HEK293 (cell line): Measurements from ENCODE around the gene DLX5.

Source experiments
- CTCF ChIA-PET: fragments of 350-600 bp; formaldehyde crosslinking; extraction: SDS; loops from one replicate; lab custom pipeline; 2021; ENCODE audit warnings: antibody characterized with exemption; lab: Yijun Ruan, JAX
- POLR2A ChIA-PET: fragments of 300-600 bp; formaldehyde crosslinking; extraction: SDS; loops from one replicate; lab custom pipeline; 2020; ENCODE audit warnings: antibody characterized with exemption, inconsistent platforms; lab: Yijun Ruan, JAX
- H3K27ac ChIP-seq: fragments of 200-500 bp; sonication (Bioruptor generic); 2 replicates; pipeline ENCODE4 v1.5.1; 2014; ENCODE audit warnings: low read depth, low read length, control low read depth, inconsistent platforms; ENCODE audit errors: extremely low read depth
- H3K36me3 ChIP-seq, 2 experiments: fragments of 200-500 bp in 1 of 2; sonication (Bioruptor generic) in 1 of 2; 1 replicate in 1 of 2; 2 replicates in 1 of 2; pipeline ENCODE4 v1.5.1; 2014 to 2017; ENCODE audit warnings: inconsistent platforms in 2 of 2, low read length in 2 of 2; ENCODE audit not compliant: control insufficient read depth in 2 of 2, insufficient read depth in 1 of 2
- H3K4me1 ChIP-seq: fragments of 200-500 bp; sonication (Bioruptor generic); 2 replicates; pipeline ENCODE4 v1.5.1; 2014; ENCODE audit warnings: mild to moderate bottlenecking, low read length, inconsistent platforms; ENCODE audit not compliant: control insufficient read depth, insufficient read depth
- H3K4me3 ChIP-seq: 2 replicates; pipeline ENCODE4 v1.5.1; 2011; ENCODE audit warnings: low read depth, mild to moderate bottlenecking, control low read depth, low read length, moderate library complexity
- H3K9me3 ChIP-seq: fragments of 200-500 bp; sonication (Bioruptor generic); 2 replicates; pipeline ENCODE4 v1.5.1; 2014; ENCODE audit warnings: low read depth, low read length, inconsistent platforms; ENCODE audit not compliant: control insufficient read depth, insufficient read depth
- FEZF1 ChIP-seq: fragments of 450-650 bp; formaldehyde crosslinking; IDR thresholded peaks from 2 replicates; pipeline ENCODE4 v1.5.1; 2016; ENCODE audit warnings: missing biosample characterization, missing genetic modification characterization
- HOXC10 ChIP-seq: sonication (generic); formaldehyde crosslinking; IDR thresholded peaks from 2 replicates; pipeline ENCODE4 v1.8.1; 2023; ENCODE audit warnings: mild to moderate bottlenecking, missing genetic modification reagents
- SCRT1 ChIP-seq: fragments of 450-650 bp; formaldehyde crosslinking; IDR thresholded peaks from 2 replicates; pipeline ENCODE4 v1.5.1; 2016; ENCODE audit warnings: missing biosample characterization, missing genetic modification characterization, borderline replicate concordance
- SP3 ChIP-seq: fragments of 450-650 bp; formaldehyde crosslinking; IDR thresholded peaks from 2 replicates; pipeline ENCODE4 v1.5.1; 2016; ENCODE audit warnings: missing biosample characterization, missing genetic modification characterization
- ZFP3 ChIP-seq: fragments of 450-650 bp; formaldehyde crosslinking; IDR thresholded peaks from 2 replicates; pipeline ENCODE4 v1.5.1; 2016; ENCODE audit warnings: low read depth, missing biosample characterization, missing genetic modification characterization
- ZFP37 ChIP-seq: fragments of 450-650 bp; formaldehyde crosslinking; IDR thresholded peaks from 2 replicates; pipeline ENCODE4 v1.5.1; 2016; ENCODE audit warnings: missing biosample characterization, missing genetic modification characterization
- ZNF184 ChIP-seq: fragments of 450-650 bp; IDR thresholded peaks from 2 replicates; pipeline ENCODE4 v1.5.1; 2018; ENCODE audit warnings: missing biosample characterization, mild to moderate bottlenecking, missing genetic modification characterization
- ZNF223 ChIP-seq: fragments of 450-650 bp; formaldehyde crosslinking; IDR thresholded peaks from 2 replicates; pipeline ENCODE4 v1.5.1; 2016; ENCODE audit warnings: missing biosample characterization, missing genetic modification characterization
- ZNF335 ChIP-seq: fragments of 450-650 bp; formaldehyde crosslinking; conservative IDR thresholded peaks from 2 replicates; pipeline ENCODE4 v1.5.1; 2016; ENCODE audit warnings: missing biosample characterization, missing genetic modification characterization
- ZNF561 ChIP-seq: fragments of 450-650 bp; IDR thresholded peaks from 2 replicates; pipeline ENCODE4 v1.5.1; 2018; ENCODE audit warnings: missing biosample characterization, missing genetic modification characterization, borderline replicate concordance
- ZNF585B ChIP-seq: fragments of 450-650 bp; formaldehyde crosslinking; IDR thresholded peaks from 2 replicates; pipeline ENCODE4 v1.5.1; 2016; ENCODE audit warnings: missing biosample characterization, missing genetic modification characterization
- ZNF600 ChIP-seq: fragments of 450-650 bp; formaldehyde crosslinking; IDR thresholded peaks from 2 replicates; pipeline ENCODE4 v1.5.1; 2016; ENCODE audit warnings: missing biosample characterization, missing genetic modification characterization
- ZNF701 ChIP-seq: fragments of 450-650 bp; formaldehyde crosslinking; IDR thresholded peaks from 2 replicates; pipeline ENCODE4 v1.5.1; 2016; ENCODE audit warnings: missing biosample characterization, missing genetic modification characterization
- ZNF785 ChIP-seq: fragments of 450-650 bp; formaldehyde crosslinking; IDR thresholded peaks from 2 replicates; pipeline ENCODE4 v1.5.1; 2016; ENCODE audit warnings: missing biosample characterization, missing genetic modification characterization
- TF ChIP-seq, protein P1 (sequence below): fragments of 450-650 bp; formaldehyde crosslinking; IDR thresholded peaks from 2 replicates; pipeline ENCODE4 v1.5.1; 2016; ENCODE audit warnings: missing biosample characterization, missing genetic modification characterization
- TF ChIP-seq, protein P2 (sequence below): fragments of 450-650 bp; formaldehyde crosslinking; IDR thresholded peaks from 2 replicates; pipeline ENCODE4 v1.5.1; 2016; ENCODE audit warnings: missing biosample characterization, missing genetic modification characterization, borderline replicate concordance
- TF ChIP-seq, protein P3 (sequence below): fragments of 450-650 bp; formaldehyde crosslinking; IDR thresholded peaks from 2 replicates; pipeline ENCODE4 v1.5.1; 2016; ENCODE audit warnings: missing biosample characterization, missing genetic modification characterization
- TF ChIP-seq, protein P4 (sequence below): fragments of 450-650 bp; formaldehyde crosslinking; IDR thresholded peaks from 2 replicates; pipeline ENCODE4 v1.5.1; 2016; ENCODE audit warnings: missing biosample characterization, missing genetic modification characterization, borderline replicate concordance
- TF ChIP-seq, protein P5 (sequence below): IDR thresholded peaks from 2 replicates; pipeline ENCODE4 v1.6.1; 2011; ENCODE audit warnings: mild to moderate bottlenecking, low read depth, low read length, borderline replicate concordance
- TF ChIP-seq, protein P6 (sequence below): fragments of 450-650 bp; formaldehyde crosslinking; IDR thresholded peaks from 2 replicates; pipeline ENCODE4 v1.5.1; 2016; ENCODE audit warnings: missing biosample characterization, missing genetic modification characterization

Gene DLX5

DNA sequence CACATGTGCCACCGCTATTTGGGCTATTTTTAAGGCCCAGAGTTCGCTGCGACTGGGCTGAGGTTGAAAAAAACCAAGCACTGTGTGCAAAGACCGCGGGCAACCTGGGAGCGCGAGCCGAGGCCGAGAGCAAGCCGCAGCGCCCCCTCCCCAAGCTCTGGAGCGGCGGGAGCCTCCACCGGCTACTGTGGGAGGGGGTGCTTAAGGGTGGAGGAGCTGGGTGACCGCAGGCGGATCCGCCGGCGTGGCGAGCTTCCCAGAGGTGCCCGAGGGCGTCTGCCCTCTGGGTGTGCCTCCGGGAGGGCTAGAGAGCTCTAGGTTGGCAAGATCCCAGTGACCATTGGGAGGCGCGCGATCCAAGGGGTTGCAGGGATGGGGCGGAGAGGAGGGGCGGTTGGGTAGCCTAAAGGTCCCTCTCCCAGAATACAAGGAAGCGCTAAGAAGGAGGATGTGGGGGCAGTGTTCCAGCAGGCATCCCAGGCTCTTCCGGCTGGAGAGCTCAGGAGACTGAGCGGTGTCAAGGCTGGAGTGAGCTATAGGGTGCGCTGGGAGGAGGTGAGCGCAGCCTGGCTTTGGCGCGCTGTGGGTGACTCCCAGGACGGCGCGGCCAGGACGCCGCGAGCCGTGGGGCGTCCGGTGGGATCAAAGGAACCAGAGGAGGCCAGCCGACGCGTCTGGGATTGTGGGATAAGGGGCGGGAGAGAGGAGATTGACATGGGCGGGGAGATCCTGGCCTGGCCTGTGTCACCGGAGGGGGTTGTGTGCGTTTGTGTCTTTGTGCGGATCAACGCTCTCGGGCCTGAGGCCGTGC, 8.0 kb downstream of the DLX5 start (continued):
- TF ChIP-seq SP3 (tag by site-specific recombination) = peak; percentile 70
- TF ChIP-seq, protein P1, sequence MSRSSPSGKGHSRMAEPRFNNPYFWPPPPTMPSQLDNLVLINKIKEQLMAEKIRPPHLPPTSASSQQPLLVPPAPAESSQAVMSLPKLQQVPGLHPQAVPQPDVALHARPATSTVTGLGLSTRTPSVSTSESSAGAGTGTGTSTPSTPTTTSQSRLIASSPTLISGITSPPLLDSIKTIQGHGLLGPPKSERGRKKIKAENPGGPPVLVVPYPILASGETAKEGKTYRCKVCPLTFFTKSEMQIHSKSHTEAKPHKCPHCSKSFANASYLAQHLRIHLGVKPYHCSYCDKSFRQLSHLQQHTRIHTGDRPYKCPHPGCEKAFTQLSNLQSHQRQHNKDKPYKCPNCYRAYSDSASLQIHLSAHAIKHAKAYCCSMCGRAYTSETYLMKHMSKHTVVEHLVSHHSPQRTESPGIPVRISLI (tag by site-specific recombination) = peak; percentile 85
- 0 out of 2 replicates have a peak, but pooled peaks have one; percentile 83 for TF ChIP-seq ZNF561 (tag by site-specific recombination)
- no peak for TF ChIP-seq ZNF785 (tag by site-specific recombination)
- no peak for TF ChIP-seq ZNF223
- no peak for TF ChIP-seq SCRT1

DNA sequence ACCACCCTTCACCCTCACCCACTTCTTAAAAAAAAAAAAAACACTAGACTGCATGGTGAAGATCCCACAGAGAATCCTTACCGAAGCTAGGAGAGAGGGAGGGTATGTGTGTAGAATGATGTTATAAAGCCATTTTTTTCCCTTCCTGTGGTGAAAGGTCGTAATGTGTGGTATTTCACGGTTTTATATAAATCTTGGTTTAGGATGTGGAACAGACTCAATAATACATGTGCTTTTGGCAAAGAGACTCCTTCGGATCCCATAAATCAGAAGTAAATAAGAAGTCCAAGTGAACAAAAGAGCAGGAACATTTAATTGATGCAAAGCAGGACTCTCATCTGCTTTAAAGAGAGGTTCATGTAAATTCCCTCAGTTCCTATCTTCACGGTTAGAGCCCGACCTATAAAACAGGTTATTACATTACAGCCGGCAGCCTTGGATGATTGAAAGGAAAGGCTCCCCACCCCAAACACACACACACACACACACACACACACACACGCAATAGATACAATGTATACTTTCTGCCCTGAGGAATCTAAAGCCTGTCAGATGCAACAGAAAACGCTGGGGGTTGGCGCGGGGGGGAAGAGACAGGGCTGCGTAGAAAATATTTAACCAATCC, 8.8 kb downstream of the DLX5 start:
- Histone ChIP-seq H3K4me3 (peak overlapping the region; percentile 41), H3K4me1 (peaks cover 8% of the 10 kb centered on the region; the same call in 1 of the 2 replicates), H3K27ac (peak overlapping the region; percentile 92), H3K36me3 (peaks cover 0 to 8% of the 10 kb centered on the region in 2 experiments; a peak in 1 of 3 replicates), H3K9me3 (no peaks in the 10 kb centered on the region)
- ChIA-PET POLR2A (interaction anchor here (0.9 to 3.6 kb wide), 4 partner anchors 8 to 856 kb away, joined by 3 to 44 read pairs (median 4); partner anchors contain the start of genes ASNS and DLX6), CTCF (interaction anchor here (0.6 to 2.4 kb wide), 9 partner anchors 9 to 940 kb away, joined by 3 to 19 read pairs (median 4); partner anchors contain the start of gene DLX6)
- TF ChIP-seq ZNF335 (tag by site-specific recombination) (0 out of 2 replicates have a peak, but pooled peaks have one; percentile 47), ZNF585B (no peak), ZNF600 (no peak), ZNF184 (tag by site-specific recombination) (no peak), ZNF701 (tag by site-specific recombination) (no peak), FEZF1 (tag by site-specific recombination) (peak; percentile 73; the same call in 1 of the 2 replicates), HOXC10 (CRISPR knock-in tag) (no peak), ZFP3 (tag by site-specific recombination) (0 out of 2 replicates have a peak, but pooled peaks have one; percentile 7), ZFP37 (tag by site-specific recombination) (0 out of 2 replicates have a peak, but pooled peaks have one; percentile 12)
- TF ChIP-seq, protein P1 (tag by site-specific recombination) = peak; percentile 10; the same call in 1 of the 2 replicates
- TF ChIP-seq, protein P2, sequence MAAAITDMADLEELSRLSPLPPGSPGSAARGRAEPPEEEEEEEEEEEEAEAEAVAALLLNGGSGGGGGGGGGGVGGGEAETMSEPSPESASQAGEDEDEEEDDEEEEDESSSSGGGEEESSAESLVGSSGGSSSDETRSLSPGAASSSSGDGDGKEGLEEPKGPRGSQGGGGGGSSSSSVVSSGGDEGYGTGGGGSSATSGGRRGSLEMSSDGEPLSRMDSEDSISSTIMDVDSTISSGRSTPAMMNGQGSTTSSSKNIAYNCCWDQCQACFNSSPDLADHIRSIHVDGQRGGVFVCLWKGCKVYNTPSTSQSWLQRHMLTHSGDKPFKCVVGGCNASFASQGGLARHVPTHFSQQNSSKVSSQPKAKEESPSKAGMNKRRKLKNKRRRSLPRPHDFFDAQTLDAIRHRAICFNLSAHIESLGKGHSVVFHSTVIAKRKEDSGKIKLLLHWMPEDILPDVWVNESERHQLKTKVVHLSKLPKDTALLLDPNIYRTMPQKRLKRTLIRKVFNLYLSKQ (tag by site-specific recombination) = no peak
- TF ChIP-seq, protein P3, sequence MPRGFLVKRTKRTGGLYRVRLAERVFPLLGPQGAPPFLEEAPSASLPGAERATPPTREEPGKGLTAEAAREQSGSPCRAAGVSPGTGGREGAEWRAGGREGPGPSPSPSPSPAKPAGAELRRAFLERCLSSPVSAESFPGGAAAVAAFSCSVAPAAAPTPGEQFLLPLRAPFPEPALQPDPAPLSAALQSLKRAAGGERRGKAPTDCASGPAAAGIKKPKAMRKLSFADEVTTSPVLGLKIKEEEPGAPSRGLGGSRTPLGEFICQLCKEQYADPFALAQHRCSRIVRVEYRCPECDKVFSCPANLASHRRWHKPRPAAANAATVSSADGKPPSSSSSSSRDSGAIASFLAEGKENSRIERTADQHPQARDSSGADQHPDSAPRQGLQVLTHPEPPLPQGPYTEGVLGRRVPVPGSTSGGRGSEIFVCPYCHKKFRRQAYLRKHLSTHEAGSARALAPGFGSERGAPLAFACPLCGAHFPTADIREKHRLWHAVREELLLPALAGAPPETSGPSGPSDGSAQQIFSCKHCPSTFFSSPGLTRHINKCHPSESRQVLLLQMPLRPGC (tag by site-specific recombination) = no peak
- TF ChIP-seq, protein P4, sequence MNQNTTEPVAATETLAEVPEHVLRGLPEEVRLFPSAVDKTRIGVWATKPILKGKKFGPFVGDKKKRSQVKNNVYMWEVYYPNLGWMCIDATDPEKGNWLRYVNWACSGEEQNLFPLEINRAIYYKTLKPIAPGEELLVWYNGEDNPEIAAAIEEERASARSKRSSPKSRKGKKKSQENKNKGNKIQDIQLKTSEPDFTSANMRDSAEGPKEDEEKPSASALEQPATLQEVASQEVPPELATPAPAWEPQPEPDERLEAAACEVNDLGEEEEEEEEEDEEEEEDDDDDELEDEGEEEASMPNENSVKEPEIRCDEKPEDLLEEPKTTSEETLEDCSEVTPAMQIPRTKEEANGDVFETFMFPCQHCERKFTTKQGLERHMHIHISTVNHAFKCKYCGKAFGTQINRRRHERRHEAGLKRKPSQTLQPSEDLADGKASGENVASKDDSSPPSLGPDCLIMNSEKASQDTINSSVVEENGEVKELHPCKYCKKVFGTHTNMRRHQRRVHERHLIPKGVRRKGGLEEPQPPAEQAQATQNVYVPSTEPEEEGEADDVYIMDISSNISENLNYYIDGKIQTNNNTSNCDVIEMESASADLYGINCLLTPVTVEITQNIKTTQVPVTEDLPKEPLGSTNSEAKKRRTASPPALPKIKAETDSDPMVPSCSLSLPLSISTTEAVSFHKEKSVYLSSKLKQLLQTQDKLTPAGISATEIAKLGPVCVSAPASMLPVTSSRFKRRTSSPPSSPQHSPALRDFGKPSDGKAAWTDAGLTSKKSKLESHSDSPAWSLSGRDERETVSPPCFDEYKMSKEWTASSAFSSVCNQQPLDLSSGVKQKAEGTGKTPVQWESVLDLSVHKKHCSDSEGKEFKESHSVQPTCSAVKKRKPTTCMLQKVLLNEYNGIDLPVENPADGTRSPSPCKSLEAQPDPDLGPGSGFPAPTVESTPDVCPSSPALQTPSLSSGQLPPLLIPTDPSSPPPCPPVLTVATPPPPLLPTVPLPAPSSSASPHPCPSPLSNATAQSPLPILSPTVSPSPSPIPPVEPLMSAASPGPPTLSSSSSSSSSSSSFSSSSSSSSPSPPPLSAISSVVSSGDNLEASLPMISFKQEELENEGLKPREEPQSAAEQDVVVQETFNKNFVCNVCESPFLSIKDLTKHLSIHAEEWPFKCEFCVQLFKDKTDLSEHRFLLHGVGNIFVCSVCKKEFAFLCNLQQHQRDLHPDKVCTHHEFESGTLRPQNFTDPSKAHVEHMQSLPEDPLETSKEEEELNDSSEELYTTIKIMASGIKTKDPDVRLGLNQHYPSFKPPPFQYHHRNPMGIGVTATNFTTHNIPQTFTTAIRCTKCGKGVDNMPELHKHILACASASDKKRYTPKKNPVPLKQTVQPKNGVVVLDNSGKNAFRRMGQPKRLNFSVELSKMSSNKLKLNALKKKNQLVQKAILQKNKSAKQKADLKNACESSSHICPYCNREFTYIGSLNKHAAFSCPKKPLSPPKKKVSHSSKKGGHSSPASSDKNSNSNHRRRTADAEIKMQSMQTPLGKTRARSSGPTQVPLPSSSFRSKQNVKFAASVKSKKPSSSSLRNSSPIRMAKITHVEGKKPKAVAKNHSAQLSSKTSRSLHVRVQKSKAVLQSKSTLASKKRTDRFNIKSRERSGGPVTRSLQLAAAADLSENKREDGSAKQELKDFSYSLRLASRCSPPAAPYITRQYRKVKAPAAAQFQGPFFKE (tag by site-specific recombination) = no peak
- TF ChIP-seq, protein P5, sequence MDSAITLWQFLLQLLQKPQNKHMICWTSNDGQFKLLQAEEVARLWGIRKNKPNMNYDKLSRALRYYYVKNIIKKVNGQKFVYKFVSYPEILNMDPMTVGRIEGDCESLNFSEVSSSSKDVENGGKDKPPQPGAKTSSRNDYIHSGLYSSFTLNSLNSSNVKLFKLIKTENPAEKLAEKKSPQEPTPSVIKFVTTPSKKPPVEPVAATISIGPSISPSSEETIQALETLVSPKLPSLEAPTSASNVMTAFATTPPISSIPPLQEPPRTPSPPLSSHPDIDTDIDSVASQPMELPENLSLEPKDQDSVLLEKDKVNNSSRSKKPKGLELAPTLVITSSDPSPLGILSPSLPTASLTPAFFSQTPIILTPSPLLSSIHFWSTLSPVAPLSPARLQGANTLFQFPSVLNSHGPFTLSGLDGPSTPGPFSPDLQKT = no peak
- TF ChIP-seq, protein P6, sequence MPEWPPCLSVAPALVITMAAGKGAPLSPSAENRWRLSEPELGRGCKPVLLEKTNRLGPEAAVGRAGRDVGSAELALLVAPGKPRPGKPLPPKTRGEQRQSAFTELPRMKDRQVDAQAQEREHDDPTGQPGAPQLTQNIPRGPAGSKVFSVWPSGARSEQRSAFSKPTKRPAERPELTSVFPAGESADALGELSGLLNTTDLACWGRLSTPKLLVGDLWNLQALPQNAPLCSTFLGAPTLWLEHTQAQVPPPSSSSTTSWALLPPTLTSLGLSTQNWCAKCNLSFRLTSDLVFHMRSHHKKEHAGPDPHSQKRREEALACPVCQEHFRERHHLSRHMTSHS (tag by site-specific recombination) = no peak
